Neural cell (in vitro differentiated cells): ENCODE data around the gene KIF16B. TPM values are rescaled to one million over a fixed set of nuclear protein-coding genes. Genes with fewer than 3 reads are reported as not detected.

Experiments used
- H2AFZ ChIP-seq: fragments of 200-600, 300-800 bp; sonication (generic), shearing (Covaris generic); 2 replicates; pipeline ENCODE4 v1.6.0; 2014; ENCODE audit warnings: low read depth, mild to moderate bottlenecking, antibody characterized with exemption, low read length, moderate library complexity
- H3F3A ChIP-seq: fragments of 200-600 bp; shearing (Covaris generic); 2 replicates; pipeline ENCODE4 v1.6.1; 2016; ENCODE audit warnings: mild to moderate bottlenecking, moderate library complexity, mixed read lengths, antibody characterized with exemption, low read length; ENCODE audit not compliant: insufficient read depth, poor library complexity, severe bottlenecking
- H3K27ac ChIP-seq: fragments of 200-600, 300-800 bp; sonication (generic), shearing (Covaris generic); 2 replicates; pipeline ENCODE4 v1.5.1; 2014; ENCODE audit warnings: mild to moderate bottlenecking, low read length, moderate library complexity
- H3K27me3 ChIP-seq: fragments of 300-800, 200-600 bp; sonication (generic), shearing (Covaris generic); 2 replicates; pipeline ENCODE4 v1.6.0; 2014; ENCODE audit warnings: mild to moderate bottlenecking, low read depth, low read length, moderate library complexity; ENCODE audit not compliant: insufficient read depth
- H3K36me3 ChIP-seq: fragments of 300-800, 200-600 bp; sonication (generic), shearing (Covaris generic); 2 replicates; pipeline ENCODE4 v1.5.1; 2014; ENCODE audit warnings: mild to moderate bottlenecking, antibody characterized with exemption, low read length, moderate library complexity; ENCODE audit not compliant: insufficient read depth
- H3K4me2 ChIP-seq: fragments of 300-800, 200-600 bp; sonication (generic), shearing (Covaris generic); 2 replicates; pipeline ENCODE4 v1.6.0; 2014; ENCODE audit warnings: mild to moderate bottlenecking, low read length
- H3K4me3 ChIP-seq: fragments of 300-800, 200-600 bp; sonication (generic), shearing (Covaris generic); 2 replicates; pipeline ENCODE4 v1.5.1; 2014; ENCODE audit warnings: mild to moderate bottlenecking, low read length, moderate library complexity
- H3K79me2 ChIP-seq: fragments of 200-600 bp; shearing (Covaris generic); replicated peaks from 2 replicates; pipeline ENCODE4 v1.6.0; 2014; ENCODE audit warnings: mild to moderate bottlenecking, low read length, moderate library complexity; ENCODE audit not compliant: insufficient read depth
- H3K9ac ChIP-seq: fragments of 300-800, 200-600 bp; sonication (generic), shearing (Covaris generic); 2 replicates; pipeline ENCODE4 v1.6.1; 2016; ENCODE audit warnings: mild to moderate bottlenecking, low read length, mixed read lengths
- H3K9me2 ChIP-seq: fragments of 200-600 bp; shearing (Covaris generic); 2 replicates; pipeline ENCODE4 v1.6.1; 2016; ENCODE audit warnings: mild to moderate bottlenecking, low read length, mixed read lengths; ENCODE audit not compliant: insufficient read depth
- H3K9me3 ChIP-seq: fragments of 200-600, 300-800 bp; sonication (generic), shearing (Covaris generic); 2 replicates; pipeline ENCODE4 v1.6.1; 2016; ENCODE audit warnings: mild to moderate bottlenecking, mixed run types, low read length, moderate library complexity, mixed read lengths
- H4K20me1 ChIP-seq: fragments of 200-600 bp; shearing (Covaris generic); 2 replicates; pipeline ENCODE4 v1.6.1; 2016; ENCODE audit warnings: mild to moderate bottlenecking, mixed run types; ENCODE audit not compliant: insufficient read depth
- EP300 ChIP-seq: fragments of 450-650 bp; conservative IDR thresholded peaks from 2 replicates; pipeline ENCODE4 v1.6.1; 2014; ENCODE audit warnings: antibody characterized with exemption, mild to moderate bottlenecking, moderate library complexity; ENCODE audit not compliant: poor library complexity, severe bottlenecking
- EZH2 ChIP-seq: fragments of 200-600, 300-800 bp; shearing (Covaris generic), sonication (generic); IDR thresholded peaks from 2 replicates; pipeline ENCODE4 v1.6.1; 2014; ENCODE audit warnings: antibody characterized with exemption, low read length, borderline replicate concordance, mild to moderate bottlenecking; ENCODE audit not compliant: insufficient read depth, poor library complexity, severe bottlenecking
- MXI1 ChIP-seq: fragments of 450-650 bp; conservative IDR thresholded peaks from 2 replicates; pipeline ENCODE4 v1.6.1; 2014; ENCODE audit warnings: antibody characterized with exemption, mild to moderate bottlenecking; ENCODE audit not compliant: poor library complexity, severe bottlenecking
- POLR2AphosphoS5 ChIP-seq: IDR thresholded peaks from 2 replicates; pipeline ENCODE4 v1.6.1; 2012
- RAD21 ChIP-seq: fragments of 450-650 bp; conservative IDR thresholded peaks from 2 replicates; pipeline ENCODE4 v1.6.1; 2014; ENCODE audit warnings: antibody characterized with exemption, mild to moderate bottlenecking, moderate library complexity
- SMC3 ChIP-seq: fragments of 450-650 bp; conservative IDR thresholded peaks from 2 replicates; pipeline ENCODE4 v1.6.1; 2014; ENCODE audit warnings: antibody characterized with exemption, mild to moderate bottlenecking, moderate library complexity; ENCODE audit not compliant: poor library complexity
- TAF1 ChIP-seq: IDR thresholded peaks from 2 replicates; pipeline ENCODE4 v1.6.1; 2012; ENCODE audit warnings: low read depth
- polyA plus RNA-seq: library from polyadenylated mRNA; depleted of rRNA; stranded (reverse); fragments of >200 nt; gene quantifications from 2 replicates; pipeline ENCODE4 v1.2.3, GENCODE V29; 2014
- TF ChIP-seq, protein P1 (sequence below): fragments of 450-650 bp; IDR thresholded peaks from 2 replicates; pipeline ENCODE4 v1.5.1; 2014; ENCODE audit warnings: antibody characterized with exemption, mild to moderate bottlenecking, moderate library complexity; ENCODE audit not compliant: poor library complexity, severe bottlenecking
- TF ChIP-seq, protein P2 (sequence below): IDR thresholded peaks from 2 replicates; pipeline ENCODE4 v1.6.1; 2012; ENCODE audit warnings: borderline replicate concordance

The KIF16B gene
- polyA plus RNA-seq, 1 donor from 2014 or later: 3.8 TPM

DNA sequence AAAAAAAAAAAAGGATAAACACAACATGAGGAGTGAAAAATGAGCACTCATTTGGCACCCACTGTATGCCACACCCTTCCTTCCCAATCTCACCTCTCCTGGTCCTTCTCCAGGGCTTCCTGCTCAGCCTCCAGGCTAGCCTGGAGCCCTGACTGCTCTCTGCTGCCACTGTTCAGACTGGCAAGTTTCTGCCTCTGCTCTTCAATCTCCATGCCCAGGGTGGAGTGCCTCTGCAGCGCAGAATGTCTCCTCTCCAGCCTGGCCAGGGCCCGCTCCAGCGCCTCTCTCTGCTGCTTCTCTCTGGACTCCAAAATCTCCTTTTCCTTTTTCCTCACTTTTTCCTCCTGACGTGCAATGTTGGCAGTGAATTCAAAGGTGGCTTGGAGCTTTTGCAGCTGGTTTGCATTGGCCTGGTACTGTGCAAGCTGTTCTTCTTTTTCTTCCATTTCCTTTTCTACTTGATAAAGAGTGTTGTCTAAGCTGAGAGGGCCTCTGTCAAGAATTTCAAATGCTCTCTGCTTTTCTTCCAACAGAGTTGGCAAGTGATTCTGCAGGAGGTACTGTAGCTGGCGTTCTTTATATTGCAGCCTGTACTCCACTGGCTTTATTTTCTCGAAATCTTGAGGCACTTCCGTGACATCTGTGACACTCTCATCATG is 194.4 kb downstream of the KIF16B start:
- Histone ChIP-seq H3F3A (no peaks in the 10 kb centered on the region), H3K79me2 (no peaks in the 10 kb centered on the region), H3K27me3 (no peaks in the 10 kb centered on the region), H3K4me2 (no peak overlapping the region), H3K36me3 (no peaks in the 10 kb centered on the region), H3K9me2 (no peaks in the 10 kb centered on the region), H3K27ac (no peak overlapping the region), H2AFZ (no peak overlapping the region), H3K4me3 (no peak overlapping the region), H4K20me1 (no peaks in the 10 kb centered on the region), H3K9me3 (no peaks in the 10 kb centered on the region), H3K9ac (no peak overlapping the region)
- TF ChIP-seq RAD21: no peak
- TF ChIP-seq POLR2AphosphoS5: no peak
- TF ChIP-seq, protein P1, sequence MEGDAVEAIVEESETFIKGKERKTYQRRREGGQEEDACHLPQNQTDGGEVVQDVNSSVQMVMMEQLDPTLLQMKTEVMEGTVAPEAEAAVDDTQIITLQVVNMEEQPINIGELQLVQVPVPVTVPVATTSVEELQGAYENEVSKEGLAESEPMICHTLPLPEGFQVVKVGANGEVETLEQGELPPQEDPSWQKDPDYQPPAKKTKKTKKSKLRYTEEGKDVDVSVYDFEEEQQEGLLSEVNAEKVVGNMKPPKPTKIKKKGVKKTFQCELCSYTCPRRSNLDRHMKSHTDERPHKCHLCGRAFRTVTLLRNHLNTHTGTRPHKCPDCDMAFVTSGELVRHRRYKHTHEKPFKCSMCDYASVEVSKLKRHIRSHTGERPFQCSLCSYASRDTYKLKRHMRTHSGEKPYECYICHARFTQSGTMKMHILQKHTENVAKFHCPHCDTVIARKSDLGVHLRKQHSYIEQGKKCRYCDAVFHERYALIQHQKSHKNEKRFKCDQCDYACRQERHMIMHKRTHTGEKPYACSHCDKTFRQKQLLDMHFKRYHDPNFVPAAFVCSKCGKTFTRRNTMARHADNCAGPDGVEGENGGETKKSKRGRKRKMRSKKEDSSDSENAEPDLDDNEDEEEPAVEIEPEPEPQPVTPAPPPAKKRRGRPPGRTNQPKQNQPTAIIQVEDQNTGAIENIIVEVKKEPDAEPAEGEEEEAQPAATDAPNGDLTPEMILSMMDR: no peak
- TF ChIP-seq EZH2: no peak
- no peak for TF ChIP-seq MXI1
- TF ChIP-seq TAF1: no peak
- TF ChIP-seq EP300: no peak
- no peak for TF ChIP-seq SMC3
- TF ChIP-seq, protein P2, sequence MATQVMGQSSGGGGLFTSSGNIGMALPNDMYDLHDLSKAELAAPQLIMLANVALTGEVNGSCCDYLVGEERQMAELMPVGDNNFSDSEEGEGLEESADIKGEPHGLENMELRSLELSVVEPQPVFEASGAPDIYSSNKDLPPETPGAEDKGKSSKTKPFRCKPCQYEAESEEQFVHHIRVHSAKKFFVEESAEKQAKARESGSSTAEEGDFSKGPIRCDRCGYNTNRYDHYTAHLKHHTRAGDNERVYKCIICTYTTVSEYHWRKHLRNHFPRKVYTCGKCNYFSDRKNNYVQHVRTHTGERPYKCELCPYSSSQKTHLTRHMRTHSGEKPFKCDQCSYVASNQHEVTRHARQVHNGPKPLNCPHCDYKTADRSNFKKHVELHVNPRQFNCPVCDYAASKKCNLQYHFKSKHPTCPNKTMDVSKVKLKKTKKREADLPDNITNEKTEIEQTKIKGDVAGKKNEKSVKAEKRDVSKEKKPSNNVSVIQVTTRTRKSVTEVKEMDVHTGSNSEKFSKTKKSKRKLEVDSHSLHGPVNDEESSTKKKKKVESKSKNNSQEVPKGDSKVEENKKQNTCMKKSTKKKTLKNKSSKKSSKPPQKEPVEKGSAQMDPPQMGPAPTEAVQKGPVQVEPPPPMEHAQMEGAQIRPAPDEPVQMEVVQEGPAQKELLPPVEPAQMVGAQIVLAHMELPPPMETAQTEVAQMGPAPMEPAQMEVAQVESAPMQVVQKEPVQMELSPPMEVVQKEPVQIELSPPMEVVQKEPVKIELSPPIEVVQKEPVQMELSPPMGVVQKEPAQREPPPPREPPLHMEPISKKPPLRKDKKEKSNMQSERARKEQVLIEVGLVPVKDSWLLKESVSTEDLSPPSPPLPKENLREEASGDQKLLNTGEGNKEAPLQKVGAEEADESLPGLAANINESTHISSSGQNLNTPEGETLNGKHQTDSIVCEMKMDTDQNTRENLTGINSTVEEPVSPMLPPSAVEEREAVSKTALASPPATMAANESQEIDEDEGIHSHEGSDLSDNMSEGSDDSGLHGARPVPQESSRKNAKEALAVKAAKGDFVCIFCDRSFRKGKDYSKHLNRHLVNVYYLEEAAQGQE: no peak

DNA sequence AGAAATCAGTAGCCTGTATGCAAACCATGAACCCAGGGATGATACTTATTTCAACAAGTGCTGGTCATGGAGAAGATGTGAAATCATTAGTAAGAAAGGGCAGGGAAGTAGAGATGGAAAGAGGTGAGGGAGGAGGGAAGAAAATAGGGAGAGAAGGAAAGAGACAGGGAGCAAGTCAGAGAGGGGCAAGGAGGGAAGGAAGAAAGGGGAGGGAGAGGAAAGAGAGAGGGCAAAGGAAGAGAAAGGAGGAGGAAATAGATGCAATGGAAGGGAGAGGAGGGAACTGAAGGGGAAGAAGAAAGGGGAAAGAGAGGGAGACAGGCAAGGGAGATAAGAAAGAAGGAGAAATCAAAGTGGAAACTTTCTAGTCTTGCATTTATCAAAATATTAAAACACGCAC is 195.1 kb downstream of the KIF16B start:
- Histone ChIP-seq H3K79me2 (no peaks in the 10 kb centered on the region), H3K9ac (no peak overlapping the region), H3K9me3 (no peaks in the 10 kb centered on the region)

More for the DNA sequence above, 195.1 kb downstream of the KIF16B start:
- no peak overlapping the region for H2AFZ ChIP-seq
- TF ChIP-seq, protein P2: no peak
- TF ChIP-seq POLR2AphosphoS5: no peak
- no peak for TF ChIP-seq RAD21
- no peak for TF ChIP-seq MXI1
- TF ChIP-seq TAF1: no peak
- TF ChIP-seq, protein P1: no peak
- no peak for TF ChIP-seq SMC3
- TF ChIP-seq EP300: no peak
- TF ChIP-seq EZH2: no peak
- no peak overlapping the region for H3K4me3 ChIP-seq
- no peak overlapping the region for H3K27ac ChIP-seq
- no peaks in the 10 kb centered on the region for H3K9me2 ChIP-seq
- no peaks in the 10 kb centered on the region for H4K20me1 ChIP-seq
- no peaks in the 10 kb centered on the region for H3K27me3 ChIP-seq
- no peak overlapping the region for H3K4me2 ChIP-seq
- H3K36me3 ChIP-seq: no peaks in the 10 kb centered on the region
- H3F3A ChIP-seq: no peaks in the 10 kb centered on the region
